Right lobe of liver (tissue), 6 donors: ENCODE measurements around the gene MEG3. TPM values are rescaled to one million over a fixed set of nuclear protein-coding genes. Genes with fewer than 3 reads are reported as not detected.

Experiments
- ATAC-seq, 4 donors: fragments of 200-7000 bp; cut with Tn5 transposase; one replicate each; pipeline ENCODE4 v1.9.1; 2020; ENCODE audit warnings: mild to moderate bottlenecking in 4 of 4, moderate library complexity in 4 of 4
- DNase-seq, 3 donors: peaks; one replicate each; pipeline ENCODE4 v3.0.0-alpha.2; 2020
- H3K27ac ChIP-seq, 3 donors: fragments of 200-600 bp; one replicate each; pipeline ENCODE4 v1.8.0; 2022
- H3K27me3 ChIP-seq, 2 donors: fragments of 200-600 bp; one replicate each; pipeline ENCODE4 v1.8.0; 2022
- H3K36me3 ChIP-seq, 4 donors: fragments of 200-600 bp; sonication (generic) in 1 of 4; one replicate each; pipeline versions ENCODE4 v1.5.1 to v1.8.0; 2017 to 2022; ENCODE audit warnings: control low read depth in 1 of 4
- H3K4me1 ChIP-seq, 4 donors: fragments of 200-600 bp; sonication (generic) in 1 of 4; one replicate each; pipeline versions ENCODE4 v1.5.1 to v1.8.0; 2017 to 2022; ENCODE audit warnings: control low read depth in 1 of 4
- H3K4me3 ChIP-seq, 3 donors: fragments of 200-600 bp; one replicate each; pipeline ENCODE4 v1.8.0; 2022
- H3K9me3 ChIP-seq, 4 donors: fragments of 200-600 bp; sonication (generic) in 1 of 4; one replicate each; pipeline versions ENCODE4 v1.5.1 to v1.8.0; 2017 to 2022; ENCODE audit warnings: control low read depth in 1 of 4
- POLR2A ChIP-seq: fragments of 450-650 bp; IDR thresholded peaks from one replicate; pipeline ENCODE4 v1.6.1; 2017; ENCODE audit warnings: antibody characterized with exemption, mild to moderate bottlenecking
- WGBS: methylation state at CpG from one replicate; pipeline ENCODE4 v1.1.6; 2018; ENCODE audit warnings: low coverage, low lambda C conversion rate; ENCODE audit not compliant: insufficient coverage; ENCODE audit errors: missing lambda C conversion rate; 5-methylcytosine and 5-hydroxymethylcytosine counted together
- intact Hi-C, 2 donors: fragments of 100-400 bp; cut with DNase I; formaldehyde crosslinking; loops; one replicate each; pipeline versions ENCODE4 v1.11.2 to v1.14.1; 2022
- total RNA-seq, 6 experiments: library from RNA; depleted of rRNA in 2 of 6; stranded (reverse); fragments of >200 nt in 2 of 6; fragmentation: NEBNext Ultra II Directional in 3 of 6; extraction: Animal tissue kit (Norgen Biotek cat#: 25700) in 3 of 6; gene quantifications; one replicate each; pipeline versions ENCODE4 v1.1.0 to v1.2.4, GENCODE V29; 2016 to 2023
- TF ChIP-seq, protein P1 (sequence below), 4 donors: fragments of 200-600 bp in 3 of 4; fragments of 450-650 bp in 1 of 4; IDR thresholded peaks; one replicate each; pipeline versions ENCODE4 v1.5.1 to v1.8.0; 2016 to 2022; ENCODE audit warnings: antibody characterized with exemption in 4 of 4, mild to moderate bottlenecking in 2 of 4
- donor health status: DM: no; HTN: yes; CAD: no.
- donor health status: DM: no; HTN: no; CAD: no.
- donor health status: DM: no; HTN: no; CAD: no.
- donor health status: DM: no; HTN: yes; CAD: no.
- donor health status: DM: no; HTN: yes; CAD: no.

MEG3 gene
- total RNA-seq, 6 experiments from 2014 or later: 5.7 to 43.7 (median 23.9) TPM

DNA sequence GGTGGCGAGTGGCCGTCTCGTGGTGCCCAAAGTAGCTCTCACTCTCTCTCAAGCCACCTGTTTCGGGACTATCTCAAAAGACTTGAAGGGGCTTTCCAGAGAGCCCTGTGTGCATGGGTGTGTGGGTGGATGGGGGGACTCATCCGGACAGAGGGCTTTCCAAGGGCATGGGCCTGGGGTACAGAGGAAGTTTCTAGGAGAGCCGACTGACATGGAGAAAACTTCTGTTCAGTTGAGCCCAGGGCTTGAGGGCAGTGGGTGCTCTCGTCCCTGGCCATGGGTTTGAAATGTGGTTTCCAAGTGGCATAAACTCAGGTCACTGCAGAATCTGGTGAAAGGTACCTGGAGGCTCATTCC, 47.4 kb upstream of the MEG3 start:
- intact Hi-C loops: no loop called here
- Histone ChIP-seq H3K36me3 (no peaks in the 10 kb centered on the region), H3K4me1 (no peaks in the 10 kb centered on the region), H3K4me3 (no peak overlapping the region), H3K27ac (no peak overlapping the region), H3K9me3 (no peaks in the 10 kb centered on the region), H3K27me3 (no peaks in the 10 kb centered on the region)
- WGBS: 53% methylated on average over 3 of the region's 7 CpGs
- DNase-seq (no peak), ATAC-seq (no peak)
- TF ChIP-seq, protein P1, sequence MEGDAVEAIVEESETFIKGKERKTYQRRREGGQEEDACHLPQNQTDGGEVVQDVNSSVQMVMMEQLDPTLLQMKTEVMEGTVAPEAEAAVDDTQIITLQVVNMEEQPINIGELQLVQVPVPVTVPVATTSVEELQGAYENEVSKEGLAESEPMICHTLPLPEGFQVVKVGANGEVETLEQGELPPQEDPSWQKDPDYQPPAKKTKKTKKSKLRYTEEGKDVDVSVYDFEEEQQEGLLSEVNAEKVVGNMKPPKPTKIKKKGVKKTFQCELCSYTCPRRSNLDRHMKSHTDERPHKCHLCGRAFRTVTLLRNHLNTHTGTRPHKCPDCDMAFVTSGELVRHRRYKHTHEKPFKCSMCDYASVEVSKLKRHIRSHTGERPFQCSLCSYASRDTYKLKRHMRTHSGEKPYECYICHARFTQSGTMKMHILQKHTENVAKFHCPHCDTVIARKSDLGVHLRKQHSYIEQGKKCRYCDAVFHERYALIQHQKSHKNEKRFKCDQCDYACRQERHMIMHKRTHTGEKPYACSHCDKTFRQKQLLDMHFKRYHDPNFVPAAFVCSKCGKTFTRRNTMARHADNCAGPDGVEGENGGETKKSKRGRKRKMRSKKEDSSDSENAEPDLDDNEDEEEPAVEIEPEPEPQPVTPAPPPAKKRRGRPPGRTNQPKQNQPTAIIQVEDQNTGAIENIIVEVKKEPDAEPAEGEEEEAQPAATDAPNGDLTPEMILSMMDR (IDR thresholded peaks at IDR 0.05): no peak
- TF ChIP-seq POLR2A: no peak

DNA sequence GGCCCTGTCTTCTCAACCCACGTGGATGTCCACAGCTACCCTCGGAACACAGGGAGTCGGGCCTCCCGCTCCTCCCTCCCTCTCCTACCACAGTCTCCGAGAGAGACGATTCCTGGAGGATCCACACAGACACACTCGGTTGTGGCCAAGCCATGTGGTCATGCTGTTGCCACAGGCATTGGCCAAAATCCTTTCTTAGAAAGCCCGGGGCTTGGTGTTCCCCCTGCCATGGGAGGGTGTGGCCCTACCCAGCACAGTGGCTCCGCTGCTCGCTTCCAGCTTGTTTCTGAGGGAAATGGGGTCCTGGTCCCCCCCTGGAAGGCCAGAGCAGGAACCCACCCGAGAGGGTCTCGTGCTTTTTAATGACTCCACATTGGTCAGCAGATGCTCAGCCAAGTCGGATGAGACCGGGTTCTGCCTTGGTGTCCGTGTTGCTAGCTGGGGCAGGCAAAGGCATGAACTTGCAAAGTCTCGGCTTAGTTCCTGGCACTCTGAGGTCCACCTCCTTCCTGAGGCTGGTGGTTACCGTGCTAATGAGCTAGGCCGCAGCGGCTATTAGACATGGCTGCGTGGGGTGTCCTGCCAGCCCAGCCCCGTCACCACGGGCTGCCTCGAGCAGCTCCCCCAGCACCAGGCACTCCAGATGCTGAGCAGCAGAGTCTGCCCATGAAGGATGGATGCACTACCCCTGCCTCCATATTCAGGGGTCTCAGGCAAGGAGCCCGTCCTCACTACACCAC, 46.8 kb upstream of the MEG3 start:
- DNase-seq: no peak
- no peak for ATAC-seq
- no peaks in the 10 kb centered on the region for H3K27me3 ChIP-seq

GRCh38 chr14:100779691-100780080, 46.2 kb upstream of the MEG3 start:
- no peak for ATAC-seq
- TF ChIP-seq, protein P1 (IDR thresholded peaks at IDR 0.05): no peak
- TF ChIP-seq POLR2A: no peak
- H3K36me3 ChIP-seq: no peaks in the 10 kb centered on the region
- H3K4me1 ChIP-seq: no peaks in the 10 kb centered on the region
- no peak for DNase-seq
- no peaks in the 10 kb centered on the region for H3K27me3 ChIP-seq
- no peak overlapping the region for H3K4me3 ChIP-seq
- WGBS: 69% methylated on average over 2 of the region's 13 CpGs
- no peaks in the 10 kb centered on the region for H3K9me3 ChIP-seq
- intact Hi-C loops: no loop called here
- no peak overlapping the region for H3K27ac ChIP-seq

More for the DNA sequence above, 46.8 kb upstream of the MEG3 start:
- no peak overlapping the region for H3K4me3 ChIP-seq
- H3K36me3 ChIP-seq: no peaks in the 10 kb centered on the region
- no peak for TF ChIP-seq POLR2A
- TF ChIP-seq, protein P1 (IDR thresholded peaks at IDR 0.05): no peak
- WGBS: 92% methylated on average over 6 of the region's 24 CpGs
- intact Hi-C loops: no loop called here
- H3K9me3 ChIP-seq: no peaks in the 10 kb centered on the region
- H3K4me1 ChIP-seq: no peaks in the 10 kb centered on the region
- H3K27ac ChIP-seq: no peak overlapping the region

- Histone ChIP-seq H3K9me3 (no peaks in the 10 kb centered on the region), H3K4me3 (no peak overlapping the region), H3K27me3 (no peaks in the 10 kb centered on the region), H3K36me3 (no peaks in the 10 kb centered on the region), H3K4me1 (no peaks in the 10 kb centered on the region), H3K27ac (no peak overlapping the region)
- intact Hi-C loops: no loop called here
- DNase-seq (no peak), ATAC-seq (no peak)
- WGBS: 96% methylated on average over 5 of the region's 12 CpGs
- TF ChIP-seq, protein P1 (IDR thresholded peaks at IDR 0.05): no peak
- no peak for TF ChIP-seq POLR2A
These were observed 45.7 kb upstream of the MEG3 start for GRCh38 chr14:100780246-100780645.
